Loucy (cell line): ENCODE data around the gene LRRC71.

Experiments
- CTCF ChIP-seq: fragments of 200-600 bp; sonication (generic); conservative IDR thresholded peaks from 2 replicates; pipeline ENCODE4 v1.5.1; 2014; ENCODE audit warnings: mild to moderate bottlenecking, antibody characterized with exemption, low read length
- EZH2phosphoT487 ChIP-seq: fragments of 200-600 bp; IDR thresholded peaks from 2 replicates; pipeline ENCODE4 v1.6.1; 2018; ENCODE audit warnings: antibody characterized with exemption, mild to moderate bottlenecking, moderate library complexity, borderline replicate concordance

GRCh38 chr1:156893048-156893953 is 27.1 kb upstream of the LRRC71 start, which contains the start of gene PEAR1:
- TF ChIP-seq CTCF (no peak), EZH2phosphoT487 (no peak)
